Cerebellar nuclear complex (tissue), 1 donor: Measurements from ENCODE around the gene RND1.

Experiments used
- DNase-seq, 2 experiments: peaks; one replicate each; lab custom pipeline; 2025; lab: John Stamatoyannopoulos, UW

The RND1 gene

GRCh38 chr12:48810903-48811431 lies 54.7 kb downstream of the RND1 start:
- DNase-seq: no peak

DNA sequence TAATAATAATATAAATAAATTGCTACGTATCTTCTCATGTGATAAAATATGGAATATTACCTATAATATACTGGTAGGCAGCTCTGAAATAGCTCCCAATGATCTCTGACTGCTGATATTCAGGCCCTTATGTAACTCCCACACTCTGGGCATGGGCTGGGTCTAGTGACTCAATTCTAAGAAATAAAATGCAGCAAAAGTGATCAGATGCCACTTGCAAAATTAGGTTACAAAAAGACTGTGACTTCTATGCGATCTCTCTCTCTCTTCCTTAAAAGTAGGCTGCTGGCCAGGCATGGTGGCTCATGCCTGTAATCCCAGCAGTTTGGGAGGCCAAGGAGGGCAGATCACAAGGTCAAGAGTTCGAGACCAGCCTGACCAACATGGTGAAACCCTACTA lies 57.7 kb downstream of the RND1 start:
- DNase-seq: no peak
